Ammon's horn (tissue), 1 donor: Measurements from ENCODE around the gene TMEM18.

Experiments
- DNase-seq: peaks from one replicate; pipeline ENCODE4 v3.0.0-alpha.2; 2016; ENCODE audit warnings: low spot score

TMEM18 gene

GRCh38 chr2:650343-651310 is 26.6 kb downstream of the TMEM18 start:
- no peak for DNase-seq

- no peak for DNase-seq
These were observed 27.5 kb downstream of the TMEM18 start for GRCh38 chr2:649426-650342.

GRCh38 chr2:648476-649424 is 28.5 kb downstream of the TMEM18 start:
- DNase-seq, result no peak

GRCh38 chr2:647691-648231 is 29.4 kb downstream of the TMEM18 start:
- DNase-seq, result no peak

GRCh38 chr2:647003-647560 is 30.1 kb downstream of the TMEM18 start:
- DNase-seq, result no peak

- no peak for DNase-seq
These were observed 32.3 kb downstream of the TMEM18 start for GRCh38 chr2:644871-645270.

- no peak for DNase-seq
These were observed 33.4 kb downstream of the TMEM18 start for GRCh38 chr2:643761-644160.

- no peak for DNase-seq
These were observed 33.9 kb downstream of the TMEM18 start for GRCh38 chr2:643334-643733.

GRCh38 chr2:641872-642815 is 35.1 kb downstream of the TMEM18 start:
- DNase-seq, result no peak

- DNase-seq, result no peak
These were observed 35.9 kb downstream of the TMEM18 start for GRCh38 chr2:641164-641871.

- no peak for DNase-seq
These were observed 37.5 kb downstream of the TMEM18 start for GRCh38 chr2:639703-640102.

GRCh38 chr2:637804-638203 is 39.4 kb downstream of the TMEM18 start:
- no peak for DNase-seq

- DNase-seq, result no peak
These were observed 39.8 kb downstream of the TMEM18 start for GRCh38 chr2:637406-637776.

- peak; percentile 68 for DNase-seq
These were observed 40.4 kb downstream of the TMEM18 start for GRCh38 chr2:636641-637405.

GRCh38 chr2:635687-636621 is 41.3 kb downstream of the TMEM18 start:
- DNase-seq, result no peak

GRCh38 chr2:634636-635388 is 42.4 kb downstream of the TMEM18 start:
- DNase-seq, result no peak

- no peak for DNase-seq
These were observed 43.2 kb downstream of the TMEM18 start for GRCh38 chr2:634041-634440.
